Measurements from ENCODE around the gene NDE1.
"Not testable (repeated sequence)": the region's sequence is repeated elsewhere in the genome, so short reads cannot be mapped to it uniquely, and the experiment has no call there.

NDE1 gene

GRCh38 chr16:15650019-15650697 lies at the start of gene NDE1:
Gene NDE1 (plus strand): TSS chr16:15650245. CDS start chr16:15664779, 14,534 bp downstream.
- Histone ChIP-seq H3K27ac (no peak within 1 kb of the TSS), H3K9me3 (ENCODE audit: low read depth, low read length) (no peaks in the 10 kb centered on the region), H3K9ac (ENCODE audit: insufficient read length) (peak within 1 kb of the TSS; percentile 78), H3K36me3 (ENCODE audit: insufficient read depth, low read length) (0 out of 2 replicates have a peak, but pooled peaks cover 3% of the 10 kb centered on the region), H3K4me3 (peak within 1 kb of the TSS; percentile 84)
- peak; percentile 5 for DNase-seq (ENCODE audit: low read depth, low spot score)
- TF ChIP-seq POLR2AphosphoS5 (IDR thresholded peaks at IDR 0.05; ENCODE audit: borderline replicate concordance, low read depth, low read length) (peak; percentile 39; the same call in 1 of the 2 replicates), FOXP2 (optimal IDR thresholded peaks at IDR 0.05; ENCODE audit: control extremely low read depth, extremely low read length, insufficient read depth) (no peak)

- no peak overlapping the region for H3K4me3 ChIP-seq
- H3K9me3 ChIP-seq (ENCODE audit: low read depth, low read length): no peaks in the 10 kb centered on the region
- DNase-seq (ENCODE audit: low read depth, low spot score): no peak
- H3K27ac ChIP-seq: no peak overlapping the region
- TF ChIP-seq EZH2 (IDR thresholded peaks at IDR 0.05) (no peak), POLR2AphosphoS5 (IDR thresholded peaks at IDR 0.05; ENCODE audit: borderline replicate concordance, low read depth, low read length) (no peak), FOXP2 (optimal IDR thresholded peaks at IDR 0.05; ENCODE audit: control extremely low read depth, extremely low read length, insufficient read depth) (no peak)
- no peak overlapping the region for H3K9ac ChIP-seq (ENCODE audit: insufficient read length)
- peaks cover 75% of the 10 kb centered on the region for H3K36me3 ChIP-seq (ENCODE audit: insufficient read depth, low read length)
Measured at GRCh38 chr16:15601212-15601879, 48.7 kb upstream of the NDE1 start.

GRCh38 chr16:15602285-15603044 lies 47.6 kb upstream of the NDE1 start:
- no peak overlapping the region for H3K27ac ChIP-seq
- no peak for DNase-seq (ENCODE audit: low read depth, low spot score)
- H3K4me3 ChIP-seq: no peak overlapping the region
- no peak overlapping the region for H3K9ac ChIP-seq (ENCODE audit: insufficient read length)
- no peaks in the 10 kb centered on the region for H3K9me3 ChIP-seq (ENCODE audit: low read depth, low read length)
- H3K36me3 ChIP-seq (ENCODE audit: insufficient read depth, low read length): peaks cover 74% of the 10 kb centered on the region
- TF ChIP-seq FOXP2 (optimal IDR thresholded peaks at IDR 0.05; ENCODE audit: control extremely low read depth, extremely low read length, insufficient read depth) (no peak), EZH2 (IDR thresholded peaks at IDR 0.05) (no peak), POLR2AphosphoS5 (IDR thresholded peaks at IDR 0.05; ENCODE audit: borderline replicate concordance, low read depth, low read length) (no peak)

GRCh38 chr16:15604460-15605440 lies 45.3 kb upstream of the NDE1 start:
- H3K9ac ChIP-seq (ENCODE audit: insufficient read length): no peak overlapping the region
- no peak overlapping the region for H3K27ac ChIP-seq
- H3K9me3 ChIP-seq (ENCODE audit: low read depth, low read length): no peaks in the 10 kb centered on the region
- TF ChIP-seq EZH2 (IDR thresholded peaks at IDR 0.05) (no peak), POLR2AphosphoS5 (IDR thresholded peaks at IDR 0.05; ENCODE audit: borderline replicate concordance, low read depth, low read length) (no peak), FOXP2 (optimal IDR thresholded peaks at IDR 0.05; ENCODE audit: control extremely low read depth, extremely low read length, insufficient read depth) (no peak)
- no peak for DNase-seq (ENCODE audit: low read depth, low spot score)
- H3K4me3 ChIP-seq: no peak overlapping the region
- H3K36me3 ChIP-seq (ENCODE audit: insufficient read depth, low read length): peaks cover 75% of the 10 kb centered on the region

- H3K4me3 ChIP-seq: no peak overlapping the region
- H3K27ac ChIP-seq: no peak overlapping the region
- no peaks in the 10 kb centered on the region for H3K9me3 ChIP-seq (ENCODE audit: low read depth, low read length)
- H3K36me3 ChIP-seq (ENCODE audit: insufficient read depth, low read length): peaks cover 74% of the 10 kb centered on the region
- no peak overlapping the region for H3K9ac ChIP-seq (ENCODE audit: insufficient read length)
- TF ChIP-seq EZH2 (IDR thresholded peaks at IDR 0.05) (no peak), FOXP2 (optimal IDR thresholded peaks at IDR 0.05; ENCODE audit: control extremely low read depth, extremely low read length, insufficient read depth) (no peak), POLR2AphosphoS5 (IDR thresholded peaks at IDR 0.05; ENCODE audit: borderline replicate concordance, low read depth, low read length) (no peak)
- DNase-seq (ENCODE audit: low read depth, low spot score): no peak
Measured at GRCh38 chr16:15605839-15606517, 44.1 kb upstream of the NDE1 start.

- H3K36me3 ChIP-seq (ENCODE audit: insufficient read depth, low read length): peaks cover 70% of the 10 kb centered on the region
- no peaks in the 10 kb centered on the region for H3K9me3 ChIP-seq (ENCODE audit: low read depth, low read length)
- H3K4me3 ChIP-seq: no peak overlapping the region
- TF ChIP-seq FOXP2 (optimal IDR thresholded peaks at IDR 0.05; ENCODE audit: control extremely low read depth, extremely low read length, insufficient read depth) (no peak), POLR2AphosphoS5 (IDR thresholded peaks at IDR 0.05; ENCODE audit: borderline replicate concordance, low read depth, low read length) (no peak)
- H3K27ac ChIP-seq: no peak overlapping the region
- DNase-seq (ENCODE audit: low read depth, low spot score): no peak
- H3K9ac ChIP-seq (ENCODE audit: insufficient read length): no peak overlapping the region
Measured at GRCh38 chr16:15606518-15607220, 43.4 kb upstream of the NDE1 start.

GRCh38 chr16:15607221-15607699 lies 42.8 kb upstream of the NDE1 start:
- H3K9me3 ChIP-seq (ENCODE audit: low read depth, low read length); H3K4me3 ChIP-seq; H3K27ac ChIP-seq; H3K9ac ChIP-seq (ENCODE audit: insufficient read length); DNase-seq (ENCODE audit: low read depth, low spot score): not testable (repeated sequence)
- peaks cover 70% of the 10 kb centered on the region for H3K36me3 ChIP-seq (ENCODE audit: insufficient read depth, low read length)

All from SK-N-MC (cell line).